PFSK-1 (cell line): ENCODE results near the gene SSU72.

Experiments
- FOXP2 ChIP-seq: optimal IDR thresholded peaks from 2 replicates; pipeline ENCODE3; 2011; ENCODE audit warnings: borderline replicate concordance, control low read depth, inconsistent platforms; ENCODE audit not compliant: insufficient read depth; ENCODE audit errors: extremely low read length, extremely low read depth
- POLR2AphosphoS5 ChIP-seq: IDR thresholded peaks from 2 replicates; pipeline ENCODE4 v1.6.1; 2012; ENCODE audit warnings: low read depth, mild to moderate bottlenecking, control low read depth, low read length, moderate library complexity
- SIN3A ChIP-seq: IDR thresholded peaks from 2 replicates; pipeline ENCODE4 v1.6.1; 2012; ENCODE audit warnings: mild to moderate bottlenecking, low read length, moderate library complexity, borderline replicate concordance; ENCODE audit not compliant: insufficient read depth
- TAF1 ChIP-seq: IDR thresholded peaks from 2 replicates; pipeline ENCODE4 v1.6.1; 2012; ENCODE audit warnings: low read length, control low read depth, borderline replicate concordance; ENCODE audit not compliant: insufficient read depth
- TF ChIP-seq, protein P1 (sequence below), 2 experiments: IDR thresholded peaks; 2 replicates each; pipeline versions ENCODE4 v1.6.1 to v1.8.0; 2011 to 2012; ENCODE audit warnings: low read depth in 2 of 2, low read length in 2 of 2, control low read depth in 1 of 2, inconsistent platforms in 1 of 2, mild to moderate bottlenecking in 1 of 2, moderate library complexity in 1 of 2; ENCODE audit not compliant: insufficient read depth in 1 of 2

Gene SSU72

DNA sequence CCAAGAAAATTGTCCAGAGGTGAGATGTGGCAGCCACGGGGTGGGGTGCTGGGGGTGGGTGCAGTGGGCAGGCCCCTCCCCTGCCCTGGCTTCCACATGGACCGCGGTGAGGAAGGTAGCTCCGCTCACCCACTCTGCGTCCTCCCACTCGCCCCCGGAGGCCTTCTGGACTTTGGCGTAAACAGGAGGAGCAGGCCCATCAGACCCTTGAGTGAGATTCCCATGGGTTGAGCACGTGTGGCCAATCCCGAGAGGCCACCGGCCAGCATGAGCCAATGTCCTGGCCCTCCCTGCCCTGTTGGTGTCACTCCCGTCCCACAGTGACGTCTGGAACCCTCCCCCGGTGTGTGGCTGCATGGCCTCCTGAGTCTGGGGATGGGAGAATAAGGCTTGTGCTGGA, 26.1 kb downstream of the SSU72 start:
- TF ChIP-seq FOXP2 (no peak), POLR2AphosphoS5 (no peak), SIN3A (no peak), TAF1 (no peak)
- TF ChIP-seq, protein P1, sequence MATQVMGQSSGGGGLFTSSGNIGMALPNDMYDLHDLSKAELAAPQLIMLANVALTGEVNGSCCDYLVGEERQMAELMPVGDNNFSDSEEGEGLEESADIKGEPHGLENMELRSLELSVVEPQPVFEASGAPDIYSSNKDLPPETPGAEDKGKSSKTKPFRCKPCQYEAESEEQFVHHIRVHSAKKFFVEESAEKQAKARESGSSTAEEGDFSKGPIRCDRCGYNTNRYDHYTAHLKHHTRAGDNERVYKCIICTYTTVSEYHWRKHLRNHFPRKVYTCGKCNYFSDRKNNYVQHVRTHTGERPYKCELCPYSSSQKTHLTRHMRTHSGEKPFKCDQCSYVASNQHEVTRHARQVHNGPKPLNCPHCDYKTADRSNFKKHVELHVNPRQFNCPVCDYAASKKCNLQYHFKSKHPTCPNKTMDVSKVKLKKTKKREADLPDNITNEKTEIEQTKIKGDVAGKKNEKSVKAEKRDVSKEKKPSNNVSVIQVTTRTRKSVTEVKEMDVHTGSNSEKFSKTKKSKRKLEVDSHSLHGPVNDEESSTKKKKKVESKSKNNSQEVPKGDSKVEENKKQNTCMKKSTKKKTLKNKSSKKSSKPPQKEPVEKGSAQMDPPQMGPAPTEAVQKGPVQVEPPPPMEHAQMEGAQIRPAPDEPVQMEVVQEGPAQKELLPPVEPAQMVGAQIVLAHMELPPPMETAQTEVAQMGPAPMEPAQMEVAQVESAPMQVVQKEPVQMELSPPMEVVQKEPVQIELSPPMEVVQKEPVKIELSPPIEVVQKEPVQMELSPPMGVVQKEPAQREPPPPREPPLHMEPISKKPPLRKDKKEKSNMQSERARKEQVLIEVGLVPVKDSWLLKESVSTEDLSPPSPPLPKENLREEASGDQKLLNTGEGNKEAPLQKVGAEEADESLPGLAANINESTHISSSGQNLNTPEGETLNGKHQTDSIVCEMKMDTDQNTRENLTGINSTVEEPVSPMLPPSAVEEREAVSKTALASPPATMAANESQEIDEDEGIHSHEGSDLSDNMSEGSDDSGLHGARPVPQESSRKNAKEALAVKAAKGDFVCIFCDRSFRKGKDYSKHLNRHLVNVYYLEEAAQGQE (IDR thresholded peaks at IDR 0.05; ENCODE audit: insufficient read depth in 1 of 2, low read depth in 2 of 2, low read length in 2 of 2), result no peak

DNA sequence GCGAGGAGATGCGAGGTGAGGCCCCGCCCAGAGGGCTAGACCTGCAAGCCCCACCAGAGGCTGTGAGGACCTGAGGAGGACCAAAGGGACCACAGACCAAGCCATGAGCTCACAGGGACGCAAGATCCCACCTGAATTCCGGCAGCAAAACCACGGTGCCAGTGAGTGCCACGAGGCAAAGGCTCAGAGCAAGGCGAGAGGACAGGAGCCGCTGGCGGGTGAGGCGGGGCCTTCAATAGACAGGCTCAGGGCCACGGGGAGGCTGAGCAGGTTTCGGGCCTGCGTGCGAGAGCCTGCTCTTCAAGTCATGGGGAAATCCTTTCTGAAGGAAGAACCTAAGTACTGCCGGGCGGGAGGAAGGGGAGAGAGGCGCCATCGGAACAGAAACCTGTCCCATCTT, 27.2 kb downstream of the SSU72 start:
- TF ChIP-seq, protein P1 (IDR thresholded peaks at IDR 0.05; ENCODE audit: insufficient read depth in 1 of 2, low read depth in 2 of 2, low read length in 2 of 2), result no peak
- TF ChIP-seq TAF1 (no peak), POLR2AphosphoS5 (no peak), SIN3A (no peak), FOXP2 (no peak)

DNA sequence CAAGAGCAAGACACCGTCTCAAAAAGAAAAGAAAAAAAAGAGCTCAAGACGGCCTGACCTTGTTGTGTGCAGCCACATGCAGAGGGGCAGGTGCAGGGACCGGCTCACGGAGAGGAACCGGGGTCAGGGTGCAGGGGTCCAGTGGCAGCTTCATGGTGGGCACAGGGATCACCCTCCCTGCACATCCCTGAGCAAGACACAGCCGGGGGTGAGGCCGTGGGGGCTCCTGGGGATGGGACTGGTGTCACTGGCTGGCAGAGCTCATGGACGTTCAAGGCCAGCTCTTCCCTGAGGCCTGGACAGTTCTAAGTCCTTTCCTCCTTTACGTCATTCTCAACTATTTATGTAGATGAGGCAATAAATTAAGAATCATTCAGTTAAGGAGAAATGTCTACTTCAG, 27.7 kb downstream of the SSU72 start:
- TF ChIP-seq SIN3A (no peak), POLR2AphosphoS5 (no peak), TAF1 (no peak), FOXP2 (no peak)
- TF ChIP-seq, protein P1 (IDR thresholded peaks at IDR 0.05; ENCODE audit: insufficient read depth in 1 of 2, low read depth in 2 of 2, low read length in 2 of 2), result no peak

DNA sequence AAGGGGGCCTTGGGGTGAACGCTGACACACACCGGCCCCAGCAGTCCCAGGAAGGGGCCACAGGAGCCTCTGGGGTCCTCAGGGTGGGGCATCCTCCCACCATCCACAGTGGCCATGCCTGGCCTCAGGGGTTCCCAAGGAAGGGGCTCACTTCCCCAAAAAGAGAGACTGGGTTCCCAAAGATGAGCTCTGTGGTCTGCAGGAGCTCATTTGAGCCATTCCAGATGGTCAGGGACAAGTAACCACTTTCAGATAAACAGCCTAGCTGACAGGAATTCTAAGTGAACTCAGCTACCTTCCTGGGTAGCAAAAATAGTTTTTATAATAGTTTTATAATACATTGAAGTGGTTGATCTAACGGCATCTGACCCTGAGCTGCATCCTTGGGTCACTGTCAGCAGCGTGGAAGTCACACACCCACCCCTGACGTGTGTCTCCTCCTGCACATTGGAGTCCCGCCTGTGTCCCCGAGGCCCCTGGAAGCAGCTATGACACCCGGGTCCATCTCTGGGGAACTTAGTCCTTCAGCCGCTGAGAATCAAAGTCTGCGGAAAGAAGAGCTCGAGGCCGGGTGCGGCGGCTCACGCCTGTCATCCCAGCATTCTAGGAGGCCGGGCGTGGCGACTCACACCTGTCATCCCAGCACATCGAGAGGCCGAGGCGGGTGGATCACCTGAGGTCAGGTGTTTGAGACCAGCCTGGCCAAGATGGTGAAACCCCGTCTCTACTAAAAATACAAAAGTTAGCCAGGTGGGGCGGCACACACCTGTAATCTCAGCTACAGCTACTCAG, 28.5 kb downstream of the SSU72 start:
- no peak for TF ChIP-seq TAF1
- TF ChIP-seq POLR2AphosphoS5, result no peak
- no peak for TF ChIP-seq FOXP2
- TF ChIP-seq, protein P1 (IDR thresholded peaks at IDR 0.05; ENCODE audit: insufficient read depth in 1 of 2, low read depth in 2 of 2, low read length in 2 of 2), result no peak
- no peak for TF ChIP-seq SIN3A
